HEK293 (cell line): Measurements from ENCODE around the gene CREG2.

Source experiments
- CTCF ChIA-PET: fragments of 350-600 bp; formaldehyde crosslinking; extraction: SDS; loops from one replicate; lab custom pipeline; 2021; ENCODE audit warnings: antibody characterized with exemption; lab: Yijun Ruan, JAX
- POLR2A ChIA-PET: fragments of 300-600 bp; formaldehyde crosslinking; extraction: SDS; loops from one replicate; lab custom pipeline; 2020; ENCODE audit warnings: antibody characterized with exemption, inconsistent platforms; lab: Yijun Ruan, JAX
- H3K27ac ChIP-seq: fragments of 200-500 bp; sonication (Bioruptor generic); 2 replicates; pipeline ENCODE4 v1.5.1; 2014; ENCODE audit warnings: low read depth, low read length, control low read depth, inconsistent platforms; ENCODE audit errors: extremely low read depth
- H3K36me3 ChIP-seq, 2 experiments: fragments of 200-500 bp in 1 of 2; sonication (Bioruptor generic) in 1 of 2; 1 replicate in 1 of 2; 2 replicates in 1 of 2; pipeline ENCODE4 v1.5.1; 2014 to 2017; ENCODE audit warnings: inconsistent platforms in 2 of 2, low read length in 2 of 2; ENCODE audit not compliant: control insufficient read depth in 2 of 2, insufficient read depth in 1 of 2
- H3K4me1 ChIP-seq: fragments of 200-500 bp; sonication (Bioruptor generic); 2 replicates; pipeline ENCODE4 v1.5.1; 2014; ENCODE audit warnings: mild to moderate bottlenecking, low read length, inconsistent platforms; ENCODE audit not compliant: control insufficient read depth, insufficient read depth
- H3K4me3 ChIP-seq: 2 replicates; pipeline ENCODE4 v1.5.1; 2011; ENCODE audit warnings: low read depth, mild to moderate bottlenecking, control low read depth, low read length, moderate library complexity
- H3K9me3 ChIP-seq: fragments of 200-500 bp; sonication (Bioruptor generic); 2 replicates; pipeline ENCODE4 v1.5.1; 2014; ENCODE audit warnings: low read depth, low read length, inconsistent platforms; ENCODE audit not compliant: control insufficient read depth, insufficient read depth
- ZBTB17 ChIP-seq: fragments of 450-650 bp; formaldehyde crosslinking; IDR thresholded peaks from 2 replicates; pipeline ENCODE4 v1.5.1; 2016; ENCODE audit warnings: missing biosample characterization, missing genetic modification characterization
- ZBTB26 ChIP-seq: fragments of 450-650 bp; formaldehyde crosslinking; optimal IDR thresholded peaks from 2 replicates; pipeline ENCODE3; 2016; ENCODE audit warnings: missing biosample characterization, mild to moderate bottlenecking, missing genetic modification characterization
- ZNF558 ChIP-seq: fragments of 450-650 bp; formaldehyde crosslinking; IDR thresholded peaks from 2 replicates; pipeline ENCODE4 v1.5.1; 2016; ENCODE audit warnings: missing biosample characterization, missing genetic modification characterization
- ZNF571 ChIP-seq: fragments of 450-650 bp; formaldehyde crosslinking; IDR thresholded peaks from 2 replicates; pipeline ENCODE4 v1.5.0; 2017; ENCODE audit warnings: missing biosample characterization, missing genetic modification characterization
- ZNF585B ChIP-seq: fragments of 450-650 bp; formaldehyde crosslinking; IDR thresholded peaks from 2 replicates; pipeline ENCODE4 v1.5.1; 2016; ENCODE audit warnings: missing biosample characterization, missing genetic modification characterization
- ZNF610 ChIP-seq: fragments of 450-650 bp; formaldehyde crosslinking; IDR thresholded peaks from 2 replicates; pipeline ENCODE4 v1.5.1; 2016; ENCODE audit warnings: missing biosample characterization, missing genetic modification characterization, borderline replicate concordance
- ZNF624 ChIP-seq: fragments of 450-650 bp; formaldehyde crosslinking; IDR thresholded peaks from 2 replicates; pipeline ENCODE4 v1.5.1; 2017; ENCODE audit warnings: missing biosample characterization, missing genetic modification characterization
- ZNF658 ChIP-seq: fragments of 450-650 bp; formaldehyde crosslinking; IDR thresholded peaks from 2 replicates; pipeline ENCODE4; 2016; ENCODE audit warnings: missing biosample characterization, missing genetic modification characterization
- ZNF692 ChIP-seq: fragments of 450-650 bp; formaldehyde crosslinking; IDR thresholded peaks from 2 replicates; pipeline ENCODE4 v1.5.1; 2016; ENCODE audit warnings: missing biosample characterization, missing genetic modification characterization
- ZSCAN30 ChIP-seq: fragments of 450-650 bp; IDR thresholded peaks from 2 replicates; pipeline ENCODE4 v1.5.1; 2018; ENCODE audit warnings: missing biosample characterization, mild to moderate bottlenecking, missing genetic modification characterization, moderate library complexity
- ZSCAN5A ChIP-seq: fragments of 450-650 bp; formaldehyde crosslinking; IDR thresholded peaks from 2 replicates; pipeline ENCODE4 v1.5.1; 2016; ENCODE audit warnings: missing biosample characterization, missing genetic modification characterization
- TF ChIP-seq, protein P1 (sequence below): fragments of 450-650 bp; formaldehyde crosslinking; conservative IDR thresholded peaks from 2 replicates; pipeline ENCODE4 v1.5.1; 2016; ENCODE audit warnings: low read depth, missing biosample characterization, missing genetic modification characterization
- TF ChIP-seq, protein P2 (sequence below): fragments of 450-650 bp; formaldehyde crosslinking; IDR thresholded peaks from 2 replicates; pipeline ENCODE4 v1.5.1; 2016; ENCODE audit warnings: missing biosample characterization, missing genetic modification characterization, borderline replicate concordance

The CREG2 gene

DNA sequence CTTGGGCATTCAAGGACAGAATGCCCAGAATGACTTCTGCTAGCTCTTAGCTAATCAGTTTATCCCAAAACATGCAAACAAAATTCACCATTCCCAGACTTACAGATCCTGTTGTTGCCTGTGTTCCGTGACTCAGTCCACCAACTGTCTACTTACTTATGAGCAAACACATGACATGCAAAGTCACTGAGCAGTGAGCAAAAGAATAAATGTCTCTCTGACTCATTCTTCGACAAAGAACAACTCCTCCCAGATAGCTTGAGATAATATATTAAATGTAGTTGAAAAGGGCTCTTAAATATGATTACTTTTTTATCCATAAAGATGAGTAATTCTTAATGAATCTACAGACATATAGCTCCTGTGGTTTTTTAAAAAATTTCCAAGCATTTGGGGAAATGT, 9.0 kb upstream of the CREG2 start:
- no peaks in the 10 kb centered on the region for H3K36me3 ChIP-seq
- no peak overlapping the region for H3K4me3 ChIP-seq
- no peak overlapping the region for H3K27ac ChIP-seq
- TF ChIP-seq ZNF585B (tag by site-specific recombination) (no peak), ZBTB26 (tag by site-specific recombination) (no peak), ZNF624 (tag by site-specific recombination) (no peak), ZNF571 (tag by site-specific recombination) (no peak), ZNF558 (tag by site-specific recombination) (no peak), ZSCAN5A (tag by site-specific recombination) (no peak), ZNF692 (tag by site-specific recombination) (no peak), ZBTB17 (tag by site-specific recombination) (no peak), ZNF610 (no peak), ZSCAN30 (no peak), ZNF658 (tag by site-specific recombination) (no peak)
- TF ChIP-seq, protein P1, sequence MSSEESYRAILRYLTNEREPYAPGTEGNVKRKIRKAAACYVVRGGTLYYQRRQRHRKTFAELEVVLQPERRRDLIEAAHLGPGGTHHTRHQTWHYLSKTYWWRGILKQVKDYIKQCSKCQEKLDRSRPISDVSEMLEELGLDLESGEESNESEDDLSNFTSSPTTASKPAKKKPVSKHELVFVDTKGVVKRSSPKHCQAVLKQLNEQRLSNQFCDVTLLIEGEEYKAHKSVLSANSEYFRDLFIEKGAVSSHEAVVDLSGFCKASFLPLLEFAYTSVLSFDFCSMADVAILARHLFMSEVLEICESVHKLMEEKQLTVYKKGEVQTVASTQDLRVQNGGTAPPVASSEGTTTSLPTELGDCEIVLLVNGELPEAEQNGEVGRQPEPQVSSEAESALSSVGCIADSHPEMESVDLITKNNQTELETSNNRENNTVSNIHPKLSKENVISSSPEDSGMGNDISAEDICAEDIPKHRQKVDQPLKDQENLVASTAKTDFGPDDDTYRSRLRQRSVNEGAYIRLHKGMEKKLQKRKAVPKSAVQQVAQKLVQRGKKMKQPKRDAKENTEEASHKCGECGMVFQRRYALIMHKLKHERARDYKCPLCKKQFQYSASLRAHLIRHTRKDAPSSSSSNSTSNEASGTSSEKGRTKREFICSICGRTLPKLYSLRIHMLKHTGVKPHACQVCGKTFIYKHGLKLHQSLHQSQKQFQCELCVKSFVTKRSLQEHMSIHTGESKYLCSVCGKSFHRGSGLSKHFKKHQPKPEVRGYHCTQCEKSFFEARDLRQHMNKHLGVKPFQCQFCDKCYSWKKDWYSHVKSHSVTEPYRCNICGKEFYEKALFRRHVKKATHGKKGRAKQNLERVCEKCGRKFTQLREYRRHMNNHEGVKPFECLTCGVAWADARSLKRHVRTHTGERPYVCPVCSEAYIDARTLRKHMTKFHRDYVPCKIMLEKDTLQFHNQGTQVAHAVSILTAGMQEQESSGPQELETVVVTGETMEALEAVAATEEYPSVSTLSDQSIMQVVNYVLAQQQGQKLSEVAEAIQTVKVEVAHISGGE (tag by site-specific recombination) = no peak
- TF ChIP-seq, protein P2, sequence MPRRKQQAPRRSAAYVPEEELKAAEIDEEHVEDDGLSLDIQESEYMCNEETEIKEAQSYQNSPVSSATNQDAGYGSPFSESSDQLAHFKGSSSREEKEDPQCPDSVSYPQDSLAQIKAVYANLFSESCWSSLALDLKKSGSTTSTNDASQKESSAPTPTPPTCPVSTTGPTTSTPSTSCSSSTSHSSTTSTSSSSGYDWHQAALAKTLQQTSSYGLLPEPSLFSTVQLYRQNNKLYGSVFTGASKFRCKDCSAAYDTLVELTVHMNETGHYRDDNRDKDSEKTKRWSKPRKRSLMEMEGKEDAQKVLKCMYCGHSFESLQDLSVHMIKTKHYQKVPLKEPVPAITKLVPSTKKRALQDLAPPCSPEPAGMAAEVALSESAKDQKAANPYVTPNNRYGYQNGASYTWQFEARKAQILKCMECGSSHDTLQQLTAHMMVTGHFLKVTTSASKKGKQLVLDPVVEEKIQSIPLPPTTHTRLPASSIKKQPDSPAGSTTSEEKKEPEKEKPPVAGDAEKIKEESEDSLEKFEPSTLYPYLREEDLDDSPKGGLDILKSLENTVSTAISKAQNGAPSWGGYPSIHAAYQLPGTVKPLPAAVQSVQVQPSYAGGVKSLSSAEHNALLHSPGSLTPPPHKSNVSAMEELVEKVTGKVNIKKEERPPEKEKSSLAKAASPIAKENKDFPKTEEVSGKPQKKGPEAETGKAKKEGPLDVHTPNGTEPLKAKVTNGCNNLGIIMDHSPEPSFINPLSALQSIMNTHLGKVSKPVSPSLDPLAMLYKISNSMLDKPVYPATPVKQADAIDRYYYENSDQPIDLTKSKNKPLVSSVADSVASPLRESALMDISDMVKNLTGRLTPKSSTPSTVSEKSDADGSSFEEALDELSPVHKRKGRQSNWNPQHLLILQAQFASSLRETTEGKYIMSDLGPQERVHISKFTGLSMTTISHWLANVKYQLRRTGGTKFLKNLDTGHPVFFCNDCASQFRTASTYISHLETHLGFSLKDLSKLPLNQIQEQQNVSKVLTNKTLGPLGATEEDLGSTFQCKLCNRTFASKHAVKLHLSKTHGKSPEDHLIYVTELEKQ (tag by site-specific recombination) = no peak
- peaks cover 4% of the 10 kb centered on the region; the same call in 1 of the 2 replicates for H3K4me1 ChIP-seq
- ChIA-PET CTCF (interaction anchor here (1.7 to 2.3 kb wide), 2 partner anchors 9 to 54 kb away, joined by 5 to 7 read pairs; partner anchors contain the start of gene CREG2), POLR2A (no interaction called here)
- no peaks in the 10 kb centered on the region for H3K9me3 ChIP-seq
